ENCODE measurements around the gene C19orf85. TPM values are rescaled to one million over a fixed set of nuclear protein-coding genes. Genes with fewer than 3 reads are reported as not detected.

The C19orf85 gene
- total RNA-seq, 1 experiment from 2014 or later = not detected

DNA sequence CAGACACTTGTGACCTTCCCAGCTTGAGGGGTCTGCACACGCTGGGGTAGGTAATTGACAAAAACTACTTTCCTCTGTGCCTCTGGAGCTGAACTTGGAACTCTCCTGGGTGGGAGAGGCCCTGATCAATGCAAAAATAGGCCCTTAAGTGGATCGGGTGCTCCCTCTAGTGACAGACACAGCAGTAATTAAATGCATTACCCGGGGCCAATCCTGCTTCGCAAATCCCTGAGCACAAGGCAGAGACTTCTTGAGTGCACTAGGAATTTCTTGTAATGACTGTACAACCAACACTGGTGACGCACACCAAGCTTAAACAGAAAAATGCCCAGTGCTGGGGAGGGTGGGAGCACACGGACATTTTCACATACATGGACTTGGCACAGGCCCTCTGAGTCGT, 46.4 kb downstream of the C19orf85 start:
- Histone ChIP-seq H3K27me3 (no peaks in the 10 kb centered on the region), H3K36me3 (no peaks in the 10 kb centered on the region), H3K9me3 (no peaks in the 10 kb centered on the region)

More for the DNA sequence above, 46.4 kb downstream of the C19orf85 start:
- H3K4me3 ChIP-seq = no peak overlapping the region
- peak; percentile 72 for DNase-seq

Other genes starting within 250 kb of the C19orf85 start
- gene TMEM86B, start 236.0 kb downstream of the C19orf85 start, total RNA-seq (2014; rRNA removed; shearing (Covaris generic); ENCODE audit: low replicate concordance) = 0.16 TPM in 1 of 2 replicates, not detected in the other
- gene PPP6R1, start 205.7 kb downstream of the C19orf85 start, total RNA-seq (2014; rRNA removed; shearing (Covaris generic); ENCODE audit: low replicate concordance) = 59.5 and 102 TPM in 2 replicates
- gene HSPBP1, start 184.6 kb downstream of the C19orf85 start, total RNA-seq (2014; rRNA removed; shearing (Covaris generic); ENCODE audit: low replicate concordance) = 64.6 and 122 TPM in 2 replicates
- 0.89 TPM in 1 of 2 replicates, not detected in the other for gene BRSK1, start 180.8 kb downstream of the C19orf85 start, total RNA-seq (2014; rRNA removed; shearing (Covaris generic); ENCODE audit: low replicate concordance)
- gene TMEM150B, start 139.4 kb downstream of the C19orf85 start, total RNA-seq (2014; rRNA removed; shearing (Covaris generic); ENCODE audit: low replicate concordance) = not detected in 2 replicates
- gene KMT5C, start 124.9 kb downstream of the C19orf85 start, total RNA-seq (2014; rRNA removed; shearing (Covaris generic); ENCODE audit: low replicate concordance) = 2.8 and 11.1 TPM in 2 replicates
- not detected in 2 replicates for gene COX6B2, start 110.0 kb downstream of the C19orf85 start, total RNA-seq (2014; rRNA removed; shearing (Covaris generic); ENCODE audit: low replicate concordance)
- gene GARIN5B, start 101.5 kb downstream of the C19orf85 start, total RNA-seq (2014; rRNA removed; shearing (Covaris generic); ENCODE audit: low replicate concordance) = not detected in 2 replicates
- gene IL11, start 94.3 kb downstream of the C19orf85 start, total RNA-seq (2014; rRNA removed; shearing (Covaris generic); ENCODE audit: low replicate concordance) = 0.95 TPM in 1 of 2 replicates, not detected in the other
- gene TMEM190, start 87.9 kb downstream of the C19orf85 start, total RNA-seq (2014; rRNA removed; shearing (Covaris generic); ENCODE audit: low replicate concordance) = not detected in 2 replicates
- gene TMEM238, start 80.5 kb downstream of the C19orf85 start, total RNA-seq (2014; rRNA removed; shearing (Covaris generic); ENCODE audit: low replicate concordance) = 3.5 TPM in 1 of 2 replicates, not detected in the other
- gene RPL28, start 78.8 kb downstream of the C19orf85 start, total RNA-seq (2014; rRNA removed; shearing (Covaris generic); ENCODE audit: low replicate concordance) = 127 and 409 TPM in 2 replicates
- gene UBE2S, start 57.0 kb downstream of the C19orf85 start, total RNA-seq (2014; rRNA removed; shearing (Covaris generic); ENCODE audit: low replicate concordance) = 369 and 440 TPM in 2 replicates
- not detected in 2 replicates for gene SHISA7, start 21.5 kb downstream of the C19orf85 start, total RNA-seq (2014; rRNA removed; shearing (Covaris generic); ENCODE audit: low replicate concordance)
- 149 and 180 TPM in 2 replicates for gene ISOC2, start 3.1 kb downstream of the C19orf85 start, total RNA-seq (2014; rRNA removed; shearing (Covaris generic); ENCODE audit: low replicate concordance)
- gene ZNF628, start 11.9 kb upstream of the C19orf85 start, total RNA-seq (2014; rRNA removed; shearing (Covaris generic); ENCODE audit: low replicate concordance) = 3.1 and 4.0 TPM in 2 replicates
- 19.7 and 35.1 TPM in 2 replicates for gene NAT14, start 20.4 kb upstream of the C19orf85 start, total RNA-seq (2014; rRNA removed; shearing (Covaris generic); ENCODE audit: low replicate concordance)
- 1.4 TPM in 1 of 2 replicates, not detected in the other for gene SSC5D, start 23.7 kb upstream of the C19orf85 start, total RNA-seq (2014; rRNA removed; shearing (Covaris generic); ENCODE audit: low replicate concordance)
- 0.20 TPM in 1 of 2 replicates, not detected in the other for gene SBK2, start 72.4 kb upstream of the C19orf85 start, total RNA-seq (2014; rRNA removed; shearing (Covaris generic); ENCODE audit: low replicate concordance)
- gene SBK3, start 80.8 kb upstream of the C19orf85 start, total RNA-seq (2014; rRNA removed; shearing (Covaris generic); ENCODE audit: low replicate concordance) = 0.43 TPM in 1 of 2 replicates, not detected in the other
- 7.2 and 8.6 TPM in 2 replicates for gene ZNF579, start 116.1 kb upstream of the C19orf85 start, total RNA-seq (2014; rRNA removed; shearing (Covaris generic); ENCODE audit: low replicate concordance)
- 2.9 and 4.0 TPM in 2 replicates for gene FIZ1, start 134.8 kb upstream of the C19orf85 start, total RNA-seq (2014; rRNA removed; shearing (Covaris generic); ENCODE audit: low replicate concordance)
- gene ZNF524, start 135.5 kb upstream of the C19orf85 start, total RNA-seq (2014; rRNA removed; shearing (Covaris generic); ENCODE audit: low replicate concordance) = 7.9 and 22.4 TPM in 2 replicates
- 0.66 and 0.69 TPM in 2 replicates for gene ZNF865, start 140.9 kb upstream of the C19orf85 start, total RNA-seq (2014; rRNA removed; shearing (Covaris generic); ENCODE audit: low replicate concordance)
- gene ZNF784, start 159.8 kb upstream of the C19orf85 start, total RNA-seq (2014; rRNA removed; shearing (Covaris generic); ENCODE audit: low replicate concordance) = 9.0 and 12.6 TPM in 2 replicates
- gene ZNF580, start 176.3 kb upstream of the C19orf85 start, total RNA-seq (2014; rRNA removed; shearing (Covaris generic); ENCODE audit: low replicate concordance) = 7.5 and 8.0 TPM in 2 replicates
- 8.7 and 17.5 TPM in 2 replicates for gene ZNF581, start 178.9 kb upstream of the C19orf85 start, total RNA-seq (2014; rRNA removed; shearing (Covaris generic); ENCODE audit: low replicate concordance)
- gene CCDC106, start 183.5 kb upstream of the C19orf85 start, total RNA-seq (2014; rRNA removed; shearing (Covaris generic); ENCODE audit: low replicate concordance) = 1.3 and 4.8 TPM in 2 replicates
- gene U2AF2, start 190.3 kb upstream of the C19orf85 start, total RNA-seq (2014; rRNA removed; shearing (Covaris generic); ENCODE audit: low replicate concordance) = 128 and 226 TPM in 2 replicates
- gene EPN1, start 210.5 kb upstream of the C19orf85 start, total RNA-seq (2014; rRNA removed; shearing (Covaris generic); ENCODE audit: low replicate concordance) = 57.1 and 158 TPM in 2 replicates